Neural progenitor cell (in vitro differentiated cells): Measurements from ENCODE around the gene IRF2BP2. TPM values are rescaled to one million over a fixed set of nuclear protein-coding genes. Genes with fewer than 3 reads are reported as not detected.

ENCODE experiments used
- DNase-seq: peaks from one replicate; pipeline ENCODE4 v3.0.0-alpha.2; 2016; ENCODE audit warnings: low spot score
- H2AFZ ChIP-seq: fragments of 200-600 bp; sonication (generic); replicated peaks from 2 replicates; pipeline ENCODE4 v1.6.1; 2016; ENCODE audit warnings: antibody characterized with exemption
- H3F3A ChIP-seq: fragments of 200-600 bp; sonication (generic); 2 replicates; pipeline ENCODE4 v1.6.1; 2016; ENCODE audit warnings: antibody characterized with exemption, low read depth
- H3K27ac ChIP-seq: fragments of 200-600 bp; sonication (generic); 2 replicates; pipeline ENCODE4 v1.5.1; 2016; ENCODE audit warnings: mild to moderate bottlenecking
- H3K27me3 ChIP-seq: fragments of 200-600 bp; sonication (generic); 2 replicates; pipeline ENCODE4 v1.6.1; 2016; ENCODE audit warnings: mild to moderate bottlenecking, moderate library complexity
- H3K36me3 ChIP-seq: fragments of 200-600 bp; sonication (generic); 2 replicates; pipeline ENCODE4 v1.5.1; 2016
- H3K4me1 ChIP-seq: fragments of 200-600 bp; sonication (generic); 2 replicates; pipeline ENCODE4 v1.6.1; 2016; ENCODE audit warnings: mixed run types
- H3K4me2 ChIP-seq: fragments of 200-600 bp; sonication (generic); 2 replicates; pipeline ENCODE4 v1.6.1; 2016
- H3K4me3 ChIP-seq: fragments of 200-600 bp; sonication (generic); 2 replicates; pipeline ENCODE4 v1.5.1; 2016
- H3K79me2 ChIP-seq: fragments of 200-600 bp; sonication (generic); 2 replicates; pipeline ENCODE4 v1.6.1; 2016; ENCODE audit warnings: low read depth
- H3K9ac ChIP-seq: fragments of 200-600 bp; sonication (generic); 2 replicates; pipeline ENCODE4 v1.6.1; 2016
- H3K9me3 ChIP-seq: fragments of 200-600 bp; sonication (generic); 2 replicates; pipeline ENCODE4 v1.5.1; 2016; ENCODE audit warnings: low read depth
- H4K20me1 ChIP-seq: fragments of 200-600 bp; sonication (generic); 2 replicates; pipeline ENCODE4 v1.6.1; 2016; ENCODE audit warnings: low read depth
- H3K27ac Mint-ChIP-seq: 3 replicates; pipeline ENCODE4 v1.8.0; 2021; ENCODE audit warnings: mixed read lengths
- H3K27me3 Mint-ChIP-seq: 2 replicates; pipeline ENCODE4 v1.8.0; 2022; ENCODE audit warnings: low read depth, mild to moderate bottlenecking, inconsistent platforms, moderate library complexity, mixed read lengths; ENCODE audit not compliant: insufficient read depth
- H3K36me3 Mint-ChIP-seq: 3 replicates; pipeline ENCODE4 v1.8.0; 2021; ENCODE audit warnings: mixed read lengths
- H3K4me1 Mint-ChIP-seq: 3 replicates; pipeline ENCODE4 v1.8.0; 2021; ENCODE audit warnings: mixed read lengths
- H3K4me3 Mint-ChIP-seq: 3 replicates; pipeline ENCODE4 v1.8.0; 2021; ENCODE audit warnings: mild to moderate bottlenecking, moderate library complexity, mixed read lengths
- H3K9me3 Mint-ChIP-seq: 3 replicates; pipeline ENCODE4 v1.8.0; 2020; ENCODE audit warnings: mixed read lengths
- CTCF ChIP-seq: fragments of 200-600 bp; sonication (generic); IDR thresholded peaks from 2 replicates; pipeline ENCODE4 v1.5.1; 2017; ENCODE audit warnings: antibody characterized with exemption, mild to moderate bottlenecking
- EZH2 ChIP-seq: fragments of 200-600 bp; sonication (generic); IDR thresholded peaks from 2 replicates; pipeline ENCODE4 v1.6.1; 2017; ENCODE audit warnings: antibody characterized with exemption, mild to moderate bottlenecking, moderate library complexity
- EZH2phosphoT487 ChIP-seq: fragments of 200-600 bp; sonication (generic); IDR thresholded peaks from 2 replicates; pipeline ENCODE4 v1.6.1; 2017; ENCODE audit warnings: antibody characterized with exemption
- total RNA-seq: library from RNA; depleted of rRNA; stranded (reverse); fragments of >200 nt; gene quantifications from 2 replicates; pipeline ENCODE4 v1.2.3, GENCODE V29; 2015; ENCODE audit warnings: low replicate concordance

The IRF2BP2 gene
- total RNA-seq, 1 donor from 2014 or later = 22.9 TPM

- Histone ChIP-seq H3K9me3 (no peaks in the 10 kb centered on the region), H3F3A (no peaks in the 10 kb centered on the region), H3K27ac (no peak overlapping the region), H3K36me3 (no peaks in the 10 kb centered on the region), H3K9ac (no peak overlapping the region), H3K27me3 (no peaks in the 10 kb centered on the region), H3K4me3 (no peak overlapping the region), H3K4me2 (no peak overlapping the region), H4K20me1 (no peaks in the 10 kb centered on the region), H2AFZ (no peak overlapping the region), H3K79me2 (no peaks in the 10 kb centered on the region), H3K4me1 (peaks cover 22% of the 10 kb centered on the region)
- H3K4me1 Mint-ChIP-seq = peaks cover 30% of the 10 kb centered on the region
- H3K27me3 Mint-ChIP-seq = peaks cover 7% of the 10 kb centered on the region
- no peak overlapping the region for H3K27ac Mint-ChIP-seq
- TF ChIP-seq CTCF = no peak
- no peak for TF ChIP-seq EZH2phosphoT487
- no peaks in the 10 kb centered on the region for H3K36me3 Mint-ChIP-seq
- no peak overlapping the region for H3K4me3 Mint-ChIP-seq
- no peak for DNase-seq
- no peaks in the 10 kb centered on the region for H3K9me3 Mint-ChIP-seq
Measured at GRCh38 chr1:234621657-234622335, 11.8 kb upstream of the IRF2BP2 start.

DNA sequence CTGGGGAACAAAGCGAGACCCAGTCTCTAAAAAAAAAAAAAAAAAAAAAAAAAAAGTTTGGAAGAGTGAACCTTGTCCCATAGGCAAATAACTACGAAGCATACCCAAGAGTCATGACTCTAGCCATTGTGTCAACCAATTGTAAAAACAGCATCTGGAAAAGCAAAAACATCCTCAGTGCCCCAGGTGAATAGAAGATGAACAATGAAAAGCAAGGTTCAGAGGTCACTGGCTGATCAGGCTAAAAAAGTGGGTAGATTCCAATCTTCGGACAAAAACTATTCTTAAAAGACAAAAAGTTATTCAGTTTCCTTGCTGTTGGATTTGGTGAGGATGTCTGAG is 11.1 kb upstream of the IRF2BP2 start:
- no peaks in the 10 kb centered on the region for H3K27me3 ChIP-seq
- no peak overlapping the region for H3K9ac ChIP-seq
- Mint-ChIP-seq H3K27ac (no peak overlapping the region), H3K4me1 (peaks cover 31% of the 10 kb centered on the region), H3K36me3 (no peaks in the 10 kb centered on the region), H3K27me3 (peaks cover 7% of the 10 kb centered on the region), H3K4me3 (no peak overlapping the region), H3K9me3 (no peaks in the 10 kb centered on the region)
- H3K27ac ChIP-seq = no peak overlapping the region
- no peak overlapping the region for H3K4me3 ChIP-seq
- no peak overlapping the region for H3K4me2 ChIP-seq
- no peaks in the 10 kb centered on the region for H3K9me3 ChIP-seq
- no peak for TF ChIP-seq EZH2phosphoT487
- TF ChIP-seq EZH2 = no peak
- TF ChIP-seq CTCF = no peak
- H2AFZ ChIP-seq = no peak overlapping the region
- no peaks in the 10 kb centered on the region for H4K20me1 ChIP-seq
- DNase-seq = no peak
- peaks cover 22% of the 10 kb centered on the region for H3K4me1 ChIP-seq
- H3K36me3 ChIP-seq = no peaks in the 10 kb centered on the region
- H3F3A ChIP-seq = no peaks in the 10 kb centered on the region
- H3K79me2 ChIP-seq = no peaks in the 10 kb centered on the region

DNA sequence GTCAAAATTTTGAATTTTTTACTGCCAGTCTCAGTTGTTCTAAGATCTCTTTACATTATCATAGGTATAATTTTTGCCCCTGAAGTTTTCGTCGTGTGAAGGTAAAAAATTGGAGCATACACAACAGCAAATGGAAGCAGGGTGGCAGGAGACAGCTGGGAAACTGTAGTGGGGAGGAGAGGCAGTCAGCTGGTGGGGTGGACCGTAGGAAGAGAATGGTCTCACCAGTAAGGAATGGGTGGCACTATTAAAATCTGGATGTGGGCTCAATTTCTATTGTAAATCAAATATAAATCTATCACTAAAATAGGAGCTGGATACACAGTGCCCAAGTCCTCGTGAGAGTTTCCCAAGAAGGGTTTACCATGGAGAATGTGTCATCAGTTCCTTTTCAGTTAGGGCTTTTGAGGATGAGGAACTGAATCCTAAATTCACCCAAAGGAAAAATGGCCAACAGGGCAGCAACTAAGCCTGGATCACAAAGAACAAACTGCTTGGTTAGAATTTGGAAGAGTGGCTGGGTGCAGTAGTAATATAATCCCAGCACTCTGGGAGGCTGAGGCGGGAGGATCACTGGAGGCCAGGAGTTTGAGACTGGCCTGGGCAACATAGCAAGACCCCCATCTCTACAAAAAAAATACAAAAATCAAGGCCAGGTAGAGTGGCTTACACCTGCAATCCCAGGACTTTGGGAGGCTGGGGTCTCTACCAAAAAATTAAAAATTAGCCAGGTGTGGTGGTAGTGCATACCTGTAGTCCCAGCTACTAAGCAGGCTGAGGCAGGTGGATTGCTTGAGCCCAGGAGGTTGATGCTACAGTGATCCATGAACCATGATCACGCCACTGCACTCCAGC is 10.5 kb upstream of the IRF2BP2 start:
- no peak for DNase-seq
- Mint-ChIP-seq H3K36me3 (no peaks in the 10 kb centered on the region), H3K4me3 (no peak overlapping the region), H3K9me3 (no peaks in the 10 kb centered on the region), H3K4me1 (peaks cover 31% of the 10 kb centered on the region), H3K27ac (peak overlapping the region; percentile 11), H3K27me3 (peaks cover 7% of the 10 kb centered on the region)
- no peak for TF ChIP-seq CTCF
- Histone ChIP-seq H3F3A (no peaks in the 10 kb centered on the region), H3K4me2 (no peak overlapping the region), H3K9me3 (no peaks in the 10 kb centered on the region), H3K4me3 (no peak overlapping the region), H3K27me3 (no peaks in the 10 kb centered on the region), H3K79me2 (no peaks in the 10 kb centered on the region), H2AFZ (no peak overlapping the region), H3K4me1 (peaks cover 22% of the 10 kb centered on the region), H4K20me1 (no peaks in the 10 kb centered on the region), H3K27ac (no peak overlapping the region), H3K9ac (no peak overlapping the region), H3K36me3 (no peaks in the 10 kb centered on the region)
